ENCODE data around the gene GATA6. TPM values are rescaled to one million over a fixed set of nuclear protein-coding genes. Genes with fewer than 3 reads are reported as not detected.
A peak's percentile ranks its signal among the peaks of the same experiment; 100 is the strongest.

The GATA6 gene
- total RNA-seq, 4 donors from 2014 or later: 49.7 to 223 (median 65.7) TPM

GRCh38 chr18:22153428-22153827 is 16.0 kb upstream of the GATA6 start:
- H3K27me3 ChIP-seq: peaks cover 4% of the 10 kb centered on the region
- no peaks in the 10 kb centered on the region for H3K36me3 ChIP-seq
- 48 to 57% methylated on average over 3 of the region's 3 CpGs for WGBS, 2 donors (ENCODE audit: low coverage in 1 of 2)
- intact Hi-C loops (cut with DNase I; ENCODE audit: low total_unique reads) (no loop called here), in situ Hi-C loops (cut with MboI; ENCODE audit: low pct_ligation_motif_present in 1 of 4, low pct_unique_long_range_greater_than_20kb in 1 of 4, low sequenced_read_pairs in 3 of 4) (loop anchor here in 3 of 4 donors (10.0 to 25.0 kb wide), 4 partner anchors 59 to 534 kb away; no protein-coding TSS in a partner anchor)
- no peaks in the 10 kb centered on the region for H3K9me3 ChIP-seq
- peak in 1 of 3 donors; percentile 81 for TF ChIP-seq POLR2AphosphoS5 (IDR thresholded peaks at IDR 0.05)
- TF ChIP-seq EP300 (IDR thresholded peaks at IDR 0.05; ENCODE audit: low read depth): no peak
- no peaks in the 10 kb centered on the region for H3K4me1 ChIP-seq
- DNase-seq: no peak
- H3K4me3 ChIP-seq: no peak overlapping the region
- H3K27ac ChIP-seq: no peak overlapping the region

GRCh38 chr18:22155584-22155983 is 13.8 kb upstream of the GATA6 start:
- Histone ChIP-seq H3K4me3 (no peak overlapping the region), H3K27me3 (peaks cover 4% of the 10 kb centered on the region), H3K9me3 (no peaks in the 10 kb centered on the region), H3K4me1 (no peaks in the 10 kb centered on the region), H3K27ac (no peak overlapping the region), H3K36me3 (no peaks in the 10 kb centered on the region)
- TF ChIP-seq CTCF (IDR thresholded peaks at IDR 0.05): no peak
- TF ChIP-seq POLR2AphosphoS5 (IDR thresholded peaks at IDR 0.05): no peak
- no peak for TF ChIP-seq EP300 (IDR thresholded peaks at IDR 0.05; ENCODE audit: low read depth)
- TF ChIP-seq POLR2A (IDR thresholded peaks at IDR 0.05): no peak
- DNase-seq: no peak
- 50 to 82% methylated on average over 1 to 2 of the region's 2 CpGs for WGBS, 2 donors (ENCODE audit: low coverage in 1 of 2)
- intact Hi-C loops (cut with DNase I; ENCODE audit: low total_unique reads): no loop called here
- in situ Hi-C loops (cut with MboI; ENCODE audit: low pct_ligation_motif_present in 1 of 4, low pct_unique_long_range_greater_than_20kb in 1 of 4, low sequenced_read_pairs in 3 of 4): loop anchor here in 3 of 4 donors (10.0 to 25.0 kb wide), 4 partner anchors 61 to 532 kb away; no protein-coding TSS in a partner anchor

- H3K27me3 ChIP-seq: peaks cover 28% of the 10 kb centered on the region
- 46 to 47% methylated on average over 2 of the region's 2 CpGs for WGBS, 2 donors (ENCODE audit: low coverage in 1 of 2)
- DNase-seq: no peak
- intact Hi-C loops (cut with DNase I; ENCODE audit: low total_unique reads) (no loop called here), in situ Hi-C loops (cut with MboI; ENCODE audit: low pct_ligation_motif_present in 1 of 4, low pct_unique_long_range_greater_than_20kb in 1 of 4, low sequenced_read_pairs in 3 of 4) (loop anchor here in 3 of 4 donors (10.0 to 25.0 kb wide), 4 partner anchors 64 to 528 kb away; no protein-coding TSS in a partner anchor)
- no peak overlapping the region for H3K27ac ChIP-seq
- no peaks in the 10 kb centered on the region for H3K36me3 ChIP-seq
- no peak overlapping the region for H3K4me3 ChIP-seq
- H3K4me1 ChIP-seq: no peaks in the 10 kb centered on the region
- TF ChIP-seq POLR2AphosphoS5 (IDR thresholded peaks at IDR 0.05) (no peak), POLR2A (IDR thresholded peaks at IDR 0.05) (no peak), EP300 (IDR thresholded peaks at IDR 0.05; ENCODE audit: low read depth) (no peak), CTCF (IDR thresholded peaks at IDR 0.05) (no peak)
- H3K9me3 ChIP-seq: no peaks in the 10 kb centered on the region
These were observed 10.4 kb upstream of the GATA6 start for GRCh38 chr18:22159014-22159413.

GRCh38 chr18:22161090-22161489 is 8.3 kb upstream of the GATA6 start:
- H3K27ac ChIP-seq: no peak overlapping the region
- in situ Hi-C loops (cut with MboI; ENCODE audit: low pct_ligation_motif_present in 1 of 4, low pct_unique_long_range_greater_than_20kb in 1 of 4, low sequenced_read_pairs in 3 of 4): loop anchor here in 3 of 4 donors (25.0 kb wide), 3 partner anchors 249 to 526 kb away; no protein-coding TSS in a partner anchor
- no peak for DNase-seq
- no peak overlapping the region for H3K4me3 ChIP-seq
- H3K36me3 ChIP-seq: no peaks in the 10 kb centered on the region
- peaks cover 0 to 11% (median 0%) of the 10 kb centered on the region in 4 donors for H3K4me1 ChIP-seq
- TF ChIP-seq POLR2AphosphoS5 (IDR thresholded peaks at IDR 0.05) (no peak), CTCF (IDR thresholded peaks at IDR 0.05) (no peak), EP300 (IDR thresholded peaks at IDR 0.05; ENCODE audit: low read depth) (no peak), POLR2A (IDR thresholded peaks at IDR 0.05) (no peak)
- no peaks in the 10 kb centered on the region for H3K9me3 ChIP-seq
- WGBS, 2 donors (ENCODE audit: low coverage in 1 of 2): 72 to 77% methylated on average over 4 to 5 of the region's 5 CpGs
- intact Hi-C loops (cut with DNase I; ENCODE audit: low total_unique reads): loop anchor here (10.0 kb wide), 1 partner anchor 534 kb away; no protein-coding TSS in a partner anchor
- H3K27me3 ChIP-seq: peaks cover 49% of the 10 kb centered on the region
